Measurements from ENCODE around the gene ZNF628.
A peak's percentile ranks its signal among the peaks of the same experiment; 100 is the strongest.
"Not testable (repeated sequence)": the region's sequence is repeated elsewhere in the genome, so short reads cannot be mapped to it uniquely, and the experiment has no call there.

Gene ZNF628

GRCh38 chr19:55484593-55485438, 8.4 kb downstream of the ZNF628 start, which contains the start of gene NAT14:
Gene NAT14 (plus strand): TSS chr19:55485188. CDS start chr19:55485709, 521 bp downstream.
- peak; percentile 42 to 58 for DNase-seq

GRCh38 chr19:55485439-55486011, 9.1 kb downstream of the ZNF628 start:
- no peak for DNase-seq

- no peak for DNase-seq
These were observed 9.9 kb downstream of the ZNF628 start for GRCh38 chr19:55486043-55486970.

- peak; percentile 60 to 69 for DNase-seq
These were observed 10.8 kb downstream of the ZNF628 start for GRCh38 chr19:55486971-55487923.

- DNase-seq, result no peak
These were observed 11.7 kb downstream of the ZNF628 start, which contains the start of gene SSC5D for GRCh38 chr19:55487924-55488687. Gene SSC5D (plus strand): TSS chr19:55488436. CDS start chr19:55488590, 154 bp downstream.

GRCh38 chr19:55488986-55489710, 12.7 kb downstream of the ZNF628 start:
- DNase-seq, result no peak

- DNase-seq, result no peak
These were observed 13.5 kb downstream of the ZNF628 start for GRCh38 chr19:55489711-55490477.

- no peak for DNase-seq
These were observed 14.3 kb downstream of the ZNF628 start for GRCh38 chr19:55490478-55491432.

- no peak for DNase-seq
These were observed 15.3 kb downstream of the ZNF628 start for GRCh38 chr19:55491546-55492360.

GRCh38 chr19:55492362-55492944, 16.0 kb downstream of the ZNF628 start:
- DNase-seq, result no peak

- DNase-seq, result no peak
These were observed 16.7 kb downstream of the ZNF628 start for GRCh38 chr19:55493052-55493644.

GRCh38 chr19:55493645-55494171, 17.3 kb downstream of the ZNF628 start:
- DNase-seq, result no peak

- no peak for DNase-seq
These were observed 17.9 kb downstream of the ZNF628 start for GRCh38 chr19:55494172-55494761.

- DNase-seq, result no peak
These were observed 19.4 kb downstream of the ZNF628 start for GRCh38 chr19:55495646-55496349.

- not testable (repeated sequence) for DNase-seq
These were observed 20.4 kb downstream of the ZNF628 start for GRCh38 chr19:55496820-55497219.

All from activated CD4-positive, alpha-beta T cell treated with anti-CD3 and anti-CD28 coated beads for 4 hours (primary cell).